Activated CD4-positive, alpha-beta T cell treated with anti-CD3 and anti-CD28 coated beads, Interleukin-2, amount 10 ng/mL, durations not matched to agents 7 days and 5 days (primary cell): ENCODE measurements around the gene CLMN. TPM values are rescaled to one million over a fixed set of nuclear protein-coding genes. Genes with fewer than 3 reads are reported as not detected.

ENCODE experiments used
- CTCF ChIA-PET: fragments of 350-600 bp; sonication (Branson Sonifier 250); formaldehyde crosslinking; loops from one replicate; lab custom pipeline; 2021; ENCODE audit warnings: antibody characterized with exemption; lab: Charles Lee
- POLR2A ChIA-PET: fragments of 350-600 bp; sonication (Branson Sonifier 250); formaldehyde crosslinking; loops from one replicate; lab custom pipeline; 2021; ENCODE audit warnings: antibody characterized with exemption; lab: Charles Lee
- DNase-seq: peaks from one replicate; pipeline ENCODE4 v3.0.0-alpha.2; 2020
- H3K27ac Mint-ChIP-seq: one replicate; pipeline ENCODE4 v1.8.0; 2021; ENCODE audit warnings: mild to moderate bottlenecking, moderate library complexity, mixed read lengths
- H3K27me3 Mint-ChIP-seq: one replicate; pipeline ENCODE4 v1.8.0; 2021; ENCODE audit warnings: mixed read lengths
- H3K36me3 Mint-ChIP-seq: one replicate; pipeline ENCODE4 v1.8.0; 2021; ENCODE audit warnings: low read depth, mixed read lengths
- H3K4me1 Mint-ChIP-seq: one replicate; pipeline ENCODE4 v1.8.0; 2021; ENCODE audit warnings: mixed read lengths
- H3K4me3 Mint-ChIP-seq: one replicate; pipeline ENCODE4 v1.8.0; 2021; ENCODE audit warnings: mild to moderate bottlenecking, moderate library complexity, mixed read lengths
- H3K9me3 Mint-ChIP-seq: one replicate; pipeline ENCODE4 v1.8.0; 2021; ENCODE audit warnings: mixed read lengths
- total RNA-seq, 2 experiments: library from RNA; stranded (reverse); gene quantifications; one replicate each; pipeline ENCODE4 v1.2.3, GENCODE V29; 2021

Gene CLMN
- total RNA-seq, 2 experiments from 2014 or later: 0.42 to 0.94 TPM

GRCh38 chr14:95275494-95275893, 44.2 kb downstream of the CLMN start:
- Mint-ChIP-seq H3K36me3 (no peaks in the 10 kb centered on the region), H3K9me3 (no peaks in the 10 kb centered on the region), H3K27ac (no peak overlapping the region), H3K4me1 (no peaks in the 10 kb centered on the region), H3K27me3 (peaks cover 2% of the 10 kb centered on the region), H3K4me3 (no peak overlapping the region)
- no peak for DNase-seq
- ChIA-PET CTCF (no interaction called here), POLR2A (no interaction called here)

GRCh38 chr14:95274874-95275273, 44.8 kb downstream of the CLMN start:
- DNase-seq: no peak
- no peak overlapping the region for H3K27ac Mint-ChIP-seq
- no peaks in the 10 kb centered on the region for H3K9me3 Mint-ChIP-seq
- no peaks in the 10 kb centered on the region for H3K36me3 Mint-ChIP-seq
- CTCF ChIA-PET: no interaction called here
- peaks cover 2% of the 10 kb centered on the region for H3K27me3 Mint-ChIP-seq
- H3K4me1 Mint-ChIP-seq: no peaks in the 10 kb centered on the region
- POLR2A ChIA-PET: no interaction called here
- no peak overlapping the region for H3K4me3 Mint-ChIP-seq

DNA sequence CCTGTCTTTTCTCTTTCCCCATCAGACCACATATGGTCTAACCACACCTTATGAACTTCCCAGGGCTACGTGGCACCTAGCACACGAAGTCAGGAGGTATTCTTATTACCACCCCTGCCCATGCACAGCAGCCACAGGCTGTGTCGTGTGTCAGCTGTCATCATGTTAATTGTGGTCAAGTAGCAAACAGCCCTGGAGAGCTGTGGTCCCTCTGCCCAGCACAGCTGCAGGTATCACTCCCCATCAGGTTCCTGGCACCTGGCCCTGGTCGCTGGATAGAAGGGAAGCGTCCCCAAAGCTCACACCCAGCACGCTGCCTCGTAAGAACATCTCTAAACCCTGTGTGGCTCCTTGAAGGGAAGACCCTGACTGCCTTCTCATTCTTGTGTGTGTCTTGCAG, 45.4 kb downstream of the CLMN start:
- Mint-ChIP-seq H3K27ac (no peak overlapping the region), H3K36me3 (no peaks in the 10 kb centered on the region), H3K27me3 (no peaks in the 10 kb centered on the region), H3K4me3 (no peak overlapping the region), H3K9me3 (no peaks in the 10 kb centered on the region), H3K4me1 (no peaks in the 10 kb centered on the region)
- no peak for DNase-seq
- ChIA-PET CTCF (no interaction called here), POLR2A (no interaction called here)

DNA sequence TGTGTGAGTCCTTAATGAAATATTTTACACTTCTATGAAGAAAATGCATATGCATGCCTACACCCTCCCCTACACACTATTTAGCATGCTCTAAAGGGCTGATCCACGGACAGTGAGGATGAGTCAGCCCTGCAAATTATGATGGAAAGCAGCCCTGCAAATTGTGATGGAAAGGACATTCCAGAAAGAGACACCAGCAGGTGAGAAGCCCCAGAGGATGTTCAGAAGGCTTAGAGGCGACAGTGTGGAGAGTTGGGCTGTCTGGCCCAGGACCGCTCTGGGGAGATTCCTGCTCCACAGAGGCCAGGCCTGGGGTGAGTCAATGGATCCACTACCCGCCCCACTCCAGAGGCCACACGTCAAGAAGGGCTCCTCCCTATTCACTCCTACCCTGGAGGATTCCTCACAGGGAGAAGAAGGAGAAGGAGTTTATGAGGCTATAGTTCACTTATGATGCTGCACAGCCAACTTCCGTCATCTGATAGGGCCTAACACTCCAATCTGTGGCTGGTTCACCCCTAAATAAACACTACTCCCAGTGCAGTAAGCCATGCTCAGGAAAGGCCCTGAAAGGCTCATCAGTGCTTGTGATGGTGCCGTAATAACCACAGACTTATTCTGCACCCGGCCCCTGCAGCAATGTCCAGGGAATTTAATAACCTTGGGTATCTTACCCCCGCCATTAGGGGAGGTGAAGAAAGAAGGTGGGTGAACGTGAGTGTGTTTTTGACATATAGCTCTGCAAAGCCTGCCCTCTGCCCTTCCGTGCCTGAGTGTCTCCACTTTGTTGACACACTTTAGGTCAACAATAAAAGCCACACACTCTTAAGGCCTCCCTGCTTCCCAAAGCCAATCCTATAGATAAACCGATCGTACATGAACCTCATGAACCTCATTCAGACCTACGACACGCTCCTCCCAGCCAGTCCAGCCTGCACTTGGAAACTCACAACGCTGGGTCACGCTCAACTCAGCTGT, 46.4 kb downstream of the CLMN start:
- DNase-seq: no peak
- H3K4me3 Mint-ChIP-seq: no peak overlapping the region
- POLR2A ChIA-PET: no interaction called here
- H3K27ac Mint-ChIP-seq: no peak overlapping the region
- no peaks in the 10 kb centered on the region for H3K27me3 Mint-ChIP-seq
- CTCF ChIA-PET: no interaction called here
- no peaks in the 10 kb centered on the region for H3K9me3 Mint-ChIP-seq
- H3K4me1 Mint-ChIP-seq: no peaks in the 10 kb centered on the region
- H3K36me3 Mint-ChIP-seq: no peaks in the 10 kb centered on the region

DNA sequence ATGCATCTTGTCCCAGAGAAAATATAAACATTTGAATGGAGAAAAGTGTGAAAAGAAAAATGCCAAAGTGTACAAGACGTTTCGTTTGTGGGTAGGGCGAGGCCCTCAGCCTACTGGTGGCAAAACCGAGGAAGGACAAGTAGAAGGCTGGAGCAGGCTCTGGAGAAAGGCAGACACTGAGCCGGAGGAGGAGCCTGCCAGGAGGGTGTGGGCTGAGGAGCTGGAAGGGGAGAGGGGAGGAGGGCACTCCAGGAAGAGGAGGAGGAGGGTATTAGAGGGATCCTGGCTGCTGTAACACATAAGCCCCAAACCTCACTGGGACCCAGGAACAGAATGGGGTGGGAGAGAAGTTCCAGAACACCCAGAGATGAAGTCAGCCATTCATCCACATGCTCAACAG, 47.7 kb downstream of the CLMN start:
- Mint-ChIP-seq H3K36me3 (no peaks in the 10 kb centered on the region), H3K27me3 (no peaks in the 10 kb centered on the region), H3K9me3 (no peaks in the 10 kb centered on the region), H3K4me1 (peaks cover 9% of the 10 kb centered on the region), H3K27ac (no peak overlapping the region), H3K4me3 (no peak overlapping the region)
- no peak for DNase-seq
- ChIA-PET POLR2A (no interaction called here), CTCF (no interaction called here)

DNA sequence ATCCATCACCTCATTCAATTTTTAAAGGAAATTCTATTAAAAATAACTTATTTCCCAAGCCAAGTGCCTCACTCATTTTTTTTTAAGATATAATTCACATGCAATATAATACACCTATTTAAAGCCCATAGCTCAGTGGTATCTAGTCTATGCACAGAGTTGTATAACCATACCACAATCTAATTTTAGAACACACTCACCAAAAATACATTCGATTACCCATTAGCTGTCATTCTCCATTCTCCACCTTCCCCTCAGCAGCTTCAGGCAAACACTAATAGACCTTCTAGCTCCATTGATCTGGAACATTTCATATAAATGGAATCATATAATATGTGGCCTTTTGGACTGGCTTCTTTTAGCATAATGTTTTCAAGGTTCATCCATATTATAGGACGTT, 49.5 kb downstream of the CLMN start:
- Mint-ChIP-seq H3K9me3 (no peaks in the 10 kb centered on the region), H3K4me1 (peaks cover 23% of the 10 kb centered on the region), H3K4me3 (no peak overlapping the region), H3K27ac (no peak overlapping the region), H3K36me3 (no peaks in the 10 kb centered on the region), H3K27me3 (peaks cover 2% of the 10 kb centered on the region)
- ChIA-PET POLR2A (no interaction called here), CTCF (no interaction called here)
- no peak for DNase-seq

- H3K9me3 Mint-ChIP-seq: no peaks in the 10 kb centered on the region
- H3K36me3 Mint-ChIP-seq: no peaks in the 10 kb centered on the region
- POLR2A ChIA-PET: no interaction called here
- no peak overlapping the region for H3K4me3 Mint-ChIP-seq
- H3K27ac Mint-ChIP-seq: no peak overlapping the region
- no peak for DNase-seq
- CTCF ChIA-PET: no interaction called here
- H3K27me3 Mint-ChIP-seq: peaks cover 2% of the 10 kb centered on the region
- H3K4me1 Mint-ChIP-seq: peaks cover 25% of the 10 kb centered on the region
These were observed 50.2 kb downstream of the CLMN start for GRCh38 chr14:95269493-95269892.

GRCh38 chr14:95268350-95268749, 51.4 kb downstream of the CLMN start:
- ChIA-PET CTCF (no interaction called here), POLR2A (interaction anchor here (0.5 kb wide), 1 partner anchor 35 kb away, joined by 3 read pairs; no protein-coding TSS in a partner anchor)
- Mint-ChIP-seq H3K4me3 (no peak overlapping the region), H3K27me3 (peaks cover 2% of the 10 kb centered on the region), H3K36me3 (no peaks in the 10 kb centered on the region), H3K27ac (no peak overlapping the region), H3K9me3 (no peaks in the 10 kb centered on the region), H3K4me1 (peaks cover 25% of the 10 kb centered on the region)
- no peak for DNase-seq

GRCh38 chr14:95267306-95267705, 52.4 kb downstream of the CLMN start:
- Mint-ChIP-seq H3K4me3 (no peak overlapping the region), H3K27ac (no peak overlapping the region), H3K4me1 (peaks cover 25% of the 10 kb centered on the region), H3K27me3 (peaks cover 2% of the 10 kb centered on the region), H3K9me3 (no peaks in the 10 kb centered on the region), H3K36me3 (no peaks in the 10 kb centered on the region)
- POLR2A ChIA-PET: no interaction called here
- CTCF ChIA-PET: no interaction called here
- no peak for DNase-seq

- H3K4me1 Mint-ChIP-seq: peaks cover 25% of the 10 kb centered on the region
These were observed 54.3 kb downstream of the CLMN start for GRCh38 chr14:95265106-95266094.

DNA sequence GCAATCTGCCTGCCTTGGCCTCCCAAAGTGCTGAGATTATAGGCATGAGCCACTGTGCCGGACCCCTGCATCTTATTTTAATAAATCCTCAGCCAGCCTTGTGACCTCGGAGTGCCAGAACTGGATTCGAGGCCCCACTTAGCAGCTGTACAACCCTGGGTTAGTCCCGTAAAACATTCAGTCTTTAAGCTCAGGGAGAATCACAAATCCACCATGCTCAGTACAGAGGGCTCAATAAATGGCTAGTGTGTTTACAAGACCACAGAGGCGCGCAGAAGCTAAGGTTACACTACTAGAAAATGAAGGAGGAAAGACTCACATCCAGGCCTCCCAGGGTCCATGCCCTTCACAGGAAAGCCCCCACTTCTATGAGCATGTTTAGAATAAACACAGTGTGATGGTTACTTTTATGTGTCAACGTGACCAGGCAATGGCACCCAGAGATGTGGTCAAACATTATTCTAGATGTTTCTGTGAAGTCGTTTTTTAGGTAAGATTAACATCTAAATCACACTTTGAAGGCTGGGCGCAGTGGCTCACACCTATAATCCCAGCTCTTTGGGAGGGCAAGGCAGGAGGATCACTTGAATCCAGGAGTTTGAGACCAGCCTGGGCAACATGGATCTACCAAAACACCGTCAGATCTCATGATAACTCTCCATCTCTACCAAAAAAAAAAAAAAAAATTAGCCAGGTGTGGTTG, 55.3 kb downstream of the CLMN start:
- ChIA-PET CTCF (interaction anchor here (0.5 kb wide), 1 partner anchor 67 kb away, joined by 6 read pairs; no protein-coding TSS in a partner anchor), POLR2A (no interaction called here)
- H3K9me3 Mint-ChIP-seq: no peaks in the 10 kb centered on the region
- no peak overlapping the region for H3K27ac Mint-ChIP-seq
- DNase-seq: no peak
- H3K36me3 Mint-ChIP-seq: no peaks in the 10 kb centered on the region
- H3K4me1 Mint-ChIP-seq: peaks cover 25% of the 10 kb centered on the region
- peaks cover 2% of the 10 kb centered on the region for H3K27me3 Mint-ChIP-seq
- no peak overlapping the region for H3K4me3 Mint-ChIP-seq

More at GRCh38 chr14:95265106-95266094, 54.3 kb downstream of the CLMN start:
- H3K4me3 Mint-ChIP-seq: no peak overlapping the region
- DNase-seq: peak; percentile 32
- peak overlapping the region; percentile 31 for H3K27ac Mint-ChIP-seq
- H3K9me3 Mint-ChIP-seq: no peaks in the 10 kb centered on the region
- peaks cover 2% of the 10 kb centered on the region for H3K27me3 Mint-ChIP-seq
- H3K36me3 Mint-ChIP-seq: no peaks in the 10 kb centered on the region
- ChIA-PET CTCF (interaction anchor here (0.5 to 0.9 kb wide), 3 partner anchors 14 to 405 kb away, joined by 3 to 6 read pairs (median 3); no protein-coding TSS in a partner anchor), POLR2A (no interaction called here)

- peaks cover 2% of the 10 kb centered on the region for H3K27me3 Mint-ChIP-seq
- POLR2A ChIA-PET: no interaction called here
- H3K4me1 Mint-ChIP-seq: peaks cover 25% of the 10 kb centered on the region
- DNase-seq: no peak
- CTCF ChIA-PET: no interaction called here
- no peaks in the 10 kb centered on the region for H3K36me3 Mint-ChIP-seq
- H3K9me3 Mint-ChIP-seq: no peaks in the 10 kb centered on the region
- H3K27ac Mint-ChIP-seq: no peak overlapping the region
- no peak overlapping the region for H3K4me3 Mint-ChIP-seq
These were observed 56.0 kb downstream of the CLMN start for GRCh38 chr14:95263527-95264231.
